GM19395 (cell line): ENCODE data around the gene P2RX4.
"Not testable (repeated sequence)": the region's sequence is repeated elsewhere in the genome, so short reads cannot be mapped to it uniquely, and the experiment has no call there.

Experiments
- ATAC-seq: cut with Tn5 transposase; IDR thresholded peaks from one replicate; pipeline ENCODE4 v1.9.1; 2021; ENCODE audit warnings: mild to moderate bottlenecking, moderate library complexity; ENCODE audit not compliant: unreplicated experiment

Gene P2RX4

DNA sequence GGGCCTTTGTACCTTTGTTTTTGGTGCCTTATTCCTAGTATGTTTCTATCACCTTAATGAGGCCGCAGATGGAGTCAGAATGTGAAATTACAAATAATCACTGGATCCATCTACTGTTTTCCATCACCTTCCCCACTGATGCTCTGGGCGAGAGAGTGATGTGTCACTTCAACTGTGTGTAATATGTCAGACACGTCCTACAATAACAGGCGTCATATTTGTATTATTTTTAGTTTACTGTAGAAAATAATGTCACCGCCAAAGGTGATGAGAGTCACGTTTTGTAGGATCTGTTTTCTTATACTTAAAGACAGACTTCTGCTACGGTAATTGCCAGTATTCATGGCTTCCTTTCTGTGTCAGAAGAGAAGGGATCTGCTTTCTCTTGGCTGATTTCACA, 22.4 kb upstream of the P2RX4 start:
- no peak for ATAC-seq

DNA sequence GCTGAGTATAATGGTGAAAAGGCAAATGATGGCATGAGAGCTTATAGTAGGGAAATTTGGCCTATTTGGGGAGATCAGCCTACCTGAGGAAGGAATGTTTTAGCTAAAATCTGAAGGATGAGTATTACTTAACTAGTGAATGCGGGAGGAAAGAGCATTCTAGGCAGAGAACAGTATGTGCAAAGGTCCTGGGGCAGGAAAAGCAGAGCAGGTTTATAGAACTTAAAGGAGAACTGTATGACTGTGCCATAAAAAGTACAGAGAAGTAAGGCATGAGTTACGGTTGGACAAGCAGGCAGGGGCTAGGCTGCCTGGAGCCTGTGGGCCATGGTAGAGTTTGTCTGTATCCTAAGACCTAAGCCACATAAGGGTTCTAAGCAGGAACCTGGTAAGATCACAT, 21.7 kb upstream of the P2RX4 start:
- ATAC-seq = no peak

DNA sequence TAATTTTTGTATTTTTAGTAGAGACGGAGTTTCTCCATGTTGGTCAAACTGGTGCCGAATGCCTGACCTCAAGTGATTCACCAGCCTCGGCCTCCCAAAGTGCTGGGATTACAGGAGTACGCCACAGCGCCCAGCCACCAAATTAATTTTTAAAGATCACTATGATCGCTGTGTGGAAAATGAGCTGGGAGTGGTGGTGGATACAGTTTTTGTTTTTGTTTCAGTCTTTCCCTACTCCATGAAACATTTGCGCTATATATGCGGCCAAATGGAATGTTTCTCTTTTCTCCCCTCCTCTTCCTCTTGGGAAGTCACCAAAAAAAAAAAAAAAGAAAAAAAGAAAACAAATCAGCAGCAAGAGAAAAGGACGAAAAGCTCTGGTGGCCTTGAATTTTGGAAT, 20.8 kb upstream of the P2RX4 start:
- ATAC-seq = no peak

DNA sequence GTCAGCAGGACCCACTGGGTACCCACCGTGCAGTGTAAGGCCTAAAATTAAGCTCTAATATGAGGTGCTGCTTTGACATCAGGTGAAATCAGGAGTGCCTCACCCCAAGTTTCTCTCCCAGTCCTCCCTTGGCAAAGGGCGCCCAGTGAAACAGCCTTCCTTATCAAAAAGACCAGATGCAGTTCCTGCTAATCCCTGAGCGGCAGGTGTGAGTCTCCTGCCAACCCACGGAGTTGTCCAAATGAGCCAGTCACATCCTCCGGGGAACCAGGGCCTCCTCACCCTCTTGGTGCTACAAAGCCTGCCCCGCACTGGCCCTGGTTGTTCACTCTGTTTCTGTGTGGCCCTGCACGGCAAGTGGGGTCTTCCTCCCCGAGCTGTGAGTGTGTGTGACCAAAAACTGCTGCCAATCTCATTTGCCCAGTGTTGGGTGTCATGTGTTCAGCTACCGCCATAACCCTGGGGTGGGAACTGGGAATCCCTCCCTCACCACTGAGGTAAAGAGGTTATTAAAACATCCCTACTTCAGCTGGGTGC, 20.2 kb upstream of the P2RX4 start:
- ATAC-seq = no peak

DNA sequence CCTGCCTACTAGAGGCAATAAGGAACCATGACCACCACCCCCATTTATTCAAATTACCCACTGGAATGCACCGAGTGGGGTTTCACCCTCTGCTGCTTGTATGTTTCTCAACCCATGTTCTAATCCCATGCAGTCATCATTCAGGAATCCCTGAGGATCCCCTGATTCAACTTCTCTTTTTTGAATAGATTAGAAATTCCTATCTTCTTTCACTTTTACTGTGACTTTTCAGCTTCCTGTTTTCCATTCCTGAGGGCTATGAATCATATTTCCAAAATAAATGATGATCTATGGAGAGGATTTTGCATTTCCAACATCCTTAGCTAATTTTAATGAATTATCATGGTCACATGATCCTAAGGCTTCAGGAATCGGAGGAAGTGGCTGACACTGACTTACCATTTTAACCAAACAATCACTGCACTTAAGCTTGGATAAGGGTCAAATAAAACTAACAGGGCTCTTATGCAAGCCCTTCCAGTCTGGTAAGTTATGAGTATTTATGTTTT, 19.4 kb upstream of the P2RX4 start:
- ATAC-seq = no peak

DNA sequence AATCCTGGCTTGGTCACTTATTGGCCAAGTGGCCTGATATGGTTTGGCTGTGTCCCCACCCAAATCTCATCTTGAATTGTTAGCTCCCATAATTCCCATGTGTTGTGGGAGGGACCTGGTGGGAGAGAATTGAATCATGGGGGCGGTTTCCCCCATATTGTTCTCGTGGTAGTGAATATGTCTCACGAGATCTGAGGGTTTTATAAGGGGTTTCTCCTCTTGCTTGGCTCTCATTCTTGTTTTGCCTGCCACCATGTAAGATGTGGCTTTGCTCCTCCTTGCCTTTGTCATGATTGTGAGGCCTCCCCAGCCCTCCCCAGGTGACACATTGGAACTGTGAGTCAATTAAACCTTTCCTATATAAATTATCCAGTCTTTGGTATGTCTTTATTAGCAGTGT, 18.8 kb upstream of the P2RX4 start:
- no peak for ATAC-seq

DNA sequence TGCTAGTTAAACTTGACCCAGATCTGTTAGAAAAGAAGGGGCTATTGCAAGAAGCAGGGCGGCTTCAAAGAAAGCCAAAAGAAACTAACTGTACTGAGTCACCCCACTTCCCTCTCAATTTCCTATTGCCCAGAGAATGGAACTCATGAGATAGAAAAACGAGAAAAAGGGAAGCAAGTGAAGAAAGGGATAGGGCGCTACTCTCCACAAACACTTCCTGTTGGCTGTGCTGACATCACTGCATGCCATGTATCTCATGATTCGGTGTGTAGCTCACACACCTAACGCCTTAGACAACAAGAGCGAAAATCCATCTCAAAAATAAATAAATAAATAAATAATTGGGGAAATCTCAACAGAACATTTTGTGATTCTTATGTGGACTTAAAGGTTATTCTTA, 13.0 kb upstream of the P2RX4 start:
- no peak for ATAC-seq

DNA sequence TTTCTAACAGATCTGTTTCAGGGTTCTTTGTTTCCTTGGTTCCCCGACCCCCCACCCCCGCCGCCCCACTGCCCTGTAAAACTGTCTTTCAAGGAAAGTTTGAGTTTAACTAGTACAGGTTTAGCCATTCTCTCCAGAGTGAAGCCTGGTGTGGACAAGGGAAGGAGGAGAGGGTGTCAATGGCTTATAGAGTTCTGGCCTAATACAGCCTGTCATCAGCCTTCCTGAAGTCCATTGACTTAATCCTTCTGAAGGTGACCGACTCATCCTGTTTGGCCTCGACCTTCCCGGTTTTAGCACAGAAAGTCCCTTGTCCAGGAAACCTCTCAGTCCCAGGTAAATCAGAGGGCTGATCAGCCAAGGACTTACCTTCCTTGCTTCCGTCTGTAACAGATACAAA, 11.0 kb upstream of the P2RX4 start:
- ATAC-seq = no peak

DNA sequence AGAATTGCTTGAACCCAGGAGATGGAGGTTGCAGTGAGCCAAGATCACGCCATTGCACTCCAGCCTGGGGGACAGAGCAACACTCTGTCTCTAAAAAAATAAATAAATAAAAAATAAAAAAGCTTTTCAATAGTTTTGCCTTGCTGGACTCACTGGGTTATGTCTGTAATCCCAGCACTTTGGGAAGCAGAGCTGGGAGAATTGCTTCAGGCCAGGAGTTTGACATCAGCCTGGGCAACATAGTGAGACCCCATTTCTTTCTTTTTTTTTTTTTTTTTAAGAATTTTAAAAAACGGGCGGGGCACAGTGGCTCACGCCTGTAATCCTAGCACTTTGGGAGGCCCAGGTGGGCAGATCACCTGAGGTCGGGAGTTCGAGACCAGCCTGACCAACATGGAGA, 8.8 kb upstream of the P2RX4 start:
- ATAC-seq = not testable (repeated sequence)

DNA sequence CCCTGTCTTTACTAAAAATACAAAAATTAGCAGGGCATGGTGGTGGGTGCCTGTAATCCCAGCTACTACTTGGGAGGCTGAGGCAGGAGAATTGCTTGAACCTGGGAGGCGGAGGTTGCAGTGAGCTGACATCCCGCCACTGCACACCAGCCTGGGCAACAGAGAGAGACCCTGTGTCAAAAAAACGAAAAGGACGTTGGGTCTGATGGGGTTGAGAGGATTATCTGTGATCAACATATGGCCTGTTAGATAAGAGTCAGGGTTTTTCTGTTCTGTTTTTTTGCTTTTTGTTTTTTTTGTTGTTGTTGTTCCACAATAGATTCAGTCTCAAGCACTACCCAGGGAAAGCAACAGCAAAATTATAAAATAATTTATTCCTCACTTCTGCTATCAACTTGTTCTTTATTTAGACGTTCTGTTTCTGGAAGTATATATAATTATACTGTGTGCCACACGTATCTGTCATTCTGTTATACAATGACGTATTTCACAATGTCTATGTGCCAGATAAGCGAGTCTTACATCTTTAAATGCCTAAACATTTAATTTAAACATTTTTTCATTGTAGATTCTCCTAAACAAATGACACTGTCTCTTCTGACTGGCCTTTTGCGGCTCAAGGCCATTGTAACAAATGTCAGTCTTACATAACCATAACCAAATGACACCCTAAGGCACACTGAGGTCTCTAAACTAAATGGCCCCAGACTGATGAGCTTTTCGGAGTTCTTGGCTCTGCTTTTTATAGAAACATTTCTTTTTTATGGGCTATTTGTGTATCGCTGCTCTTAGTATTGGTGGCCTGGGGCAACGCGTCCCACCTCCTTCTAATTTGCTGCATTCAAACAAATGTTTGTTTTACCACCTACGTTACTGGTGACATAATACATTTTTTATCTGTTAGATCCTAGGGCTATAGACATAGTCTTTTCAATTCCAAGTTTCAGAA, 7.2 kb upstream of the P2RX4 start:
- ATAC-seq = no peak

DNA sequence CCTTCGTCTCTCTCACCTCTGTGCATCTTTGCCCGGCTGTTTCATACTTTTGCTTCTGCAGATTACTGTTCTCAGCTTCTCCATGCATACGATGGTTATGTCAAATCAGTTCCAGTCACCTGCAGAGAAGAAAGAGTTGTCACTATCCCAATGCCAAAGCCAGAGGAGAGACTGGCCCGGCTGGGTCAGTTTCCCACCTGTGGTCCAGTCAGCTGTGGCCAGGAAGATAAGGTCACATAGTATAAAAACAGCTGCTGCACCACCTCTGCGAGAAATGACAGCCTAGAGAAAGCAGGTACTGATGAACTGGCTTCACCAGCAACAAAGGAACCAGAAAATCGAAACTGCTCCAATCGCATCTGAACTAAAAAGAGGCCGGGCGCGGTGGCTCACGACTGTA, 6.4 kb upstream of the P2RX4 start:
- ATAC-seq = no peak

DNA sequence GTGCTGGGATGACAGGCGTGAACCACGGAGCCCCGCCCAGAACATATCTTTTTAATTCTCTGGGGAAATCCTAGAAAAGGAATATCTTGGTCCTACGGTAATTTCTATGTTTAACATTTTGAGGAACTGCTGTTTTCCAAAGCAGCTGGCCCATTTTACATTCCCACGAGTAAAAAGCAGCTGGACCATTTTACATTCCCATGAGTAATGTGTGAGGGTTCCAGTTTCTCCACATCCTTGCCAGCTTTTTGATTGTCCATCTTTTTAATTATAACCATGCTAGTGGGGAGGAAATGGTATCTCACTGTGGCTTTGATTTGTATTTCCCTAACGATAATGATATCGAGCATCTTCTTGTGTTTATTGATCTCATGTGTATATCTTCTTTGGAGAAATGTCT, 4.4 kb upstream of the P2RX4 start:
- no peak for ATAC-seq

DNA sequence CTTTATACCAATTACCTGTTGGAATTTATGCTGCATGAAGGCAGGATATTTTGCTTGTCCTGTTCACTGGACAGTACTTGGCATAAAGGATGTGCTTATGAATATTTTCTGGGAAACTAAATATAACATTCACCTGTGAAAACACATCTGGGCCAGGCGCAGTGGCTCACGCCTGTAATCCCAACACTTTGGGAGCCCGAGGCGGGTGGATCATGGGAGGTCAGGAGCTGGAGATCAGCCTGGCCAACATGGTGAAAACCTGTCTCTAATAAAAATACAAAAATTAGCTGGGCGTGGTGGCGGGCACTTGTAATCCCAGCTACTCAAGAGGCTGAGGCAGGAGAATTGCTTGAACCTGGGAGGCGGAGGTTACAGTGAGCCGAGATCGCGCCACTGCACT, 1.4 kb upstream of the P2RX4 start:
- not testable (repeated sequence) for ATAC-seq

DNA sequence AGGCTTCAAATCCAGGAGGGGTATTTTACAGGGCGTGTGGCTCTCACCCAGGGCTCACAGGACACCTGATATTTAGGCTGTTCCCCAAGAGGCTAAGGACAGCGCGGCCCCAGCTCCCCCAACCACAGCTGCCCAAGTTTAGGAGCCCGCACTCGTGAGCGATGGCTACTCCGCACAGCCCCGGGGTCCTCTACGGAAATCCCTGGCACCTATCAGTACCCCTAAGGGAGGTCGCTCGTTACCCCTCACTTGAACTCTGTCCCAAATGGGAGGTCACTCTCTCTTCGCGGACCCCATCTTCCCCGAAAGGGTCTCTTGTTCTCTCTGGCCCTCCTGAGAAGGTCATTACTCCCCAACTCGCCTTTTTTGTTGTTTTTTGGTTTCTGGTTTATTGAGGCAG, 708 bp upstream of the P2RX4 start:
- ATAC-seq = no peak

DNA sequence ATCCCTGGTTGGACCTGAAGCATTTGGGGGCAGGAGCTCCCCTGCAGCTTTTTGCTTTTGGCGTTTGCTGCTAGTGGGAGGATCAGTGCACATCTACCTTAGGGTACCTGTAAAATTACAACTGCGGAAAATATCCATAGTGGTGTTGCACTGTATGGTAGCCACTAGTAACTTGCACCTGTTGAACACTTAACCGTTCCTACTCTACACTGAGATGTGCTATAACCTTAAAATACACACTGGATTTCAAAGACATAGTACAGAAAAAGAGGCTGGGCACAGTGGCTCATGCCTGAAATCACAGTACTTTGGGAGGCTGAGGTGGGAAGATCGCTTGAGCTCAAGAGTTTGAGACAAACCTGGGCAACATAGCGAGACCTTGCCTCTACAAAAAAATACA, 2.9 kb downstream of the P2RX4 start:
- ATAC-seq = no peak

DNA sequence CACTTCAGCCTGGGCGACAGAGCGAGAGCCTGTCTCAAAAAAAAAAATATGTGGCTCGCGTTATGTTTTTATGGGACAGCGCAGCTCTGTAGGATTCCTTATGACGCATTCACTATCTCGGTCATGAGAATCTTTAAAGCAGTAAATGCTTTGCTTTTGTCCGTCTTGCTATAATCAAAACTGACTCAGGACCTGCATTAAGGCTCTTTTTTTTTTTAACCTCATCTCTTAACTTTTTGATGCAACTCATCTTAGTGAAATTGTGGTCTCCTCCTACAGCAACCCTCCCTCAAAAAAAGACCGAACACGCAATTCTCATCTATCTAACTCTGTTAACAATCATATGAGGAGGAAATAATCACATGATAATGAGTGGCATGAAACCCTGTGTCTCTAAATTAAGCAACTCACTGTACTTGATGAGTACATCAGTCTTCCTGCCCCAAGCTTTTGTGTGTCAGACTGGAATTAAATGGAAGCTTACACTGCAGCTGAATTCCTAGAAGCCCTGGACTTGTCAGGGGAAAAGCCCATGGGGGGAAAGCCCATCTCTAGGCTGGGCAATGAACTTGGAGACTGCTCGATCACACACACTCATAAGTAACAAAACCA, 4.3 kb downstream of the P2RX4 start:
- no peak for ATAC-seq

DNA sequence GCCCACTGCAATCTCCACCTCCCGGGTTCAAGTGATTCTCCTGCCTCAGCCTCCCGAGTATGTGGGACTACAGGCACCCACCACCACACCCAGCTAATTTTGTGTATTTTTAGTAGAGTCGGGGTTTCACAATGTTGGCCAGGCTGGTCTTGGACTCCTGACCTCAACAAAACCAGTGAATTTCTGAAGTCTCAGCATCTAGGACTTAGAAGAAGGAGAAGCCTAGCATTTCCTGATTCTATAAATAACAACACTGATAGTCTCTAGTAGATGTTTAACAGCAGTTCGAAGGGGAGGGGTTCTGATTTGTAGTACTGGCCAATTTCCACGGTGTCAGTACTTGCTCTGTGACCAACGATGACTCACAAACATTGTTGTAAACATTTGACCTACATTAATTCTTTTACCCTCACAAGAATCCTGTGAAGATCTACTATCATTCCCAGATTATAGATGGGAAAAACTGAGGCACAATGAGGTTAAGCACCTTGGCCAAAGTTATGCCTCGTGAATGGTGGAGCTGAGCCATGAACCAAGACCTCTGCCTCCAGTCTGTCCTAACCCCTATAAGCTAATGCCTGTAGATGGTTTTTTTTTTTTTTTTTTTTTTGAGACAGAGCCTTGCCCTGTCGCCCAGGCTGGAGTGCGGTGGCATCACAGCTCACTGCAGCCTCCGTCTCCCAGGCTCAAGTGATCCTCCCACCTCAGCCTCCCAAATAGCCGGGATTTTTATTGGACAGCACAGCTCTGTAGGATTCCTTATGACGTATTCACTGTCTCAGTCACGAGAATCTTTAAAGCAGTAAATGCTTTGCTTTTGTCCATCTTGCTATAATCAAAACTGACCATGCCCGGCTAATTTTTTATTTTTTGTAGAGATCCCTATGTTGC, 5.2 kb downstream of the P2RX4 start:
- ATAC-seq = no peak

DNA sequence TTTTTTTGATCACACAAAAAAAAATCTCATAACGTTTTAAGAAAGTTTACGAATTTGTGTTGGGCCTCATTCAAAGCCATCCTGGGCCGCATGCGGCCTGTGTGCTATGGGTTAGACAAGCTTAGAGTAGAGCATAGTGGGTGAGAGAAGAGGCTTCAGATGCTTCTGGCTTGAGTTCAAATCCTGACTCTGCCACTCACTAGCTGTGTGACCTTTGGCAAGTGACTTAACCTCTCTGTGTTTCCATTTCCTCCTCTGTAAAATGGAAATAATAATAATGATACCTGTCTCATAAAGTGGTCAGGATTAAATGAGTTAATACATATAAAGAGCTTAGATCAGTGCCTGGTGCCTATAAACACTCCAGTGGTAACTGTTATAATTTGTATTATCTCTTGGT, 6.2 kb downstream of the P2RX4 start:
- no peak for ATAC-seq

DNA sequence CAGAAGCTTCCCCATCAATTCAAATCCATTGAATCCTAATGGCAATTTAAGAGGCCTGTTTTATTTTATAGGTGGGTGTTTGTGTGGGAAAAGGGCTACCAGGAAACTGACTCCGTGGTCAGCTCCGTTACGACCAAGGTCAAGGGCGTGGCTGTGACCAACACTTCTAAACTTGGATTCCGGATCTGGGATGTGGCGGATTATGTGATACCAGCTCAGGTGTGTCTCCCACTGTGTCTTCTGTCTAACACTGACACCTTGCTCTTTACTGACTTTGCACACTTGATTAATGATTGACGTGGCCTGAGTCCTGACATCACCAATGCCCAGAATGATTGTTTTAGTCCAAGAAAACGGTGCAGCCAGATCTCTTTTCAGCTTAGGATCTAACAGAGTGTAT, 7.1 kb downstream of the P2RX4 start:
- no peak for ATAC-seq

DNA sequence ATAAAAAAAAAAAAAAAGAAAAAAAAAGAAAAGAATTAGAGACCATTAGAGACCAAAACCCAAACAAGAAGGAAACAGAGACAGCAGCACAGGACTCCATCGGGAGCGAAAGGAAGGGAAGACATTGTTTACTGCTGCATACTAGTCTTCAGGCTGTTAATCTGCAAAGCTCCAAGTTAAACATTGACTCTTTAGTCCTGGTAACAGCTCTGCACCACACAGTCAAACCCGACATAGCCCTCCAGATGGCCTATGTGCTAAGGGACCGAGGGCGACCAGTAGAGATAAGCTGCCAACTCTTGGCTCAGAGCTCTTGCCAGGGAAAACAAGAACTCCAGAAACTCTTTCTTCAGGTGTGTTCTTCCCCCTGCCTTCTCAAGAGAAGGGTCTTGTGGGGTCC, 7.8 kb downstream of the P2RX4 start:
- no peak for ATAC-seq
